ENCODE results near the gene PSMB5. TPM values are rescaled to one million over a fixed set of nuclear protein-coding genes. Genes with fewer than 3 reads are reported as not detected.

Gene PSMB5
- total and polyA plus RNA-seq, 4 experiments from 2014 or later = 31.4 to 56.6 (median 43.3) TPM

- intact Hi-C loops (cut with micrococcal nuclease) = no loop called here
- H3K27me3 Mint-ChIP-seq = no peaks in the 10 kb centered on the region
- H3K36me3 Mint-ChIP-seq = no peaks in the 10 kb centered on the region
- H3K4me3 Mint-ChIP-seq = peak overlapping the region in 2 of 8 donors; percentile 29 to 46
- ChIA-PET POLR2A (ENCODE audit: partially characterized antibody) (interaction anchor here (1.0 kb wide), 1 partner anchor 30 kb away, joined by 3 read pairs; no protein-coding TSS in a partner anchor), CTCF (ENCODE audit: partially characterized antibody) (interaction anchor here (0.9 to 38.6 kb wide), 7 partner anchors 7 to 106 kb away, joined by 3 to 1070 read pairs (median 4); partner anchors contain the start of genes AJUBA and CDH24)
- DNase-seq = no peak
- H3K9me3 Mint-ChIP-seq = no peaks in the 10 kb centered on the region
- Histone ChIP-seq H3K36me3 (ENCODE audit: insufficient read depth, low read length) (no peaks in the 10 kb centered on the region), H3K27me3 (ENCODE audit: insufficient read depth, low read length) (no peaks in the 10 kb centered on the region), H3K9me3 (ENCODE audit: control insufficient read depth in 1 of 2, low read length in 2 of 2) (no peaks in the 10 kb centered on the region), H3K4me3 (ENCODE audit: low read length in 2 of 2) (no peak overlapping the region), H3K4me1 (ENCODE audit: insufficient read depth, low read length) (peaks cover 11% of the 10 kb centered on the region), H3K27ac (ENCODE audit: low read depth, low read length) (no peak overlapping the region)
- H3K27ac Mint-ChIP-seq = peak overlapping the region in 4 of 7 donors; percentile 2 to 78 (median 66)
- peaks cover 3 to 10% (median 6%) of the 10 kb centered on the region in 4 donors for H3K4me1 Mint-ChIP-seq
Observed at GRCh38 chr14:22977684-22978486, 56.8 kb downstream of the PSMB5 start.

GRCh38 chr14:22977434-22977683 lies 57.3 kb downstream of the PSMB5 start:
- Mint-ChIP-seq H3K36me3 (no peaks in the 10 kb centered on the region), H3K4me3 (no peak overlapping the region), H3K27me3 (no peaks in the 10 kb centered on the region), H3K4me1 (peaks cover 3 to 10% (median 6%) of the 10 kb centered on the region in 4 donors), H3K27ac (peak overlapping the region in 2 of 7 donors; percentile 14 to 73), H3K9me3 (no peaks in the 10 kb centered on the region)
- Histone ChIP-seq H3K27me3 (ENCODE audit: insufficient read depth, low read length) (no peaks in the 10 kb centered on the region), H3K27ac (ENCODE audit: low read depth, low read length) (no peak overlapping the region), H3K4me1 (ENCODE audit: insufficient read depth, low read length) (peaks cover 10% of the 10 kb centered on the region), H3K9me3 (ENCODE audit: control insufficient read depth in 1 of 2, low read length in 2 of 2) (no peaks in the 10 kb centered on the region), H3K36me3 (ENCODE audit: insufficient read depth, low read length) (no peaks in the 10 kb centered on the region), H3K4me3 (ENCODE audit: low read length in 2 of 2) (no peak overlapping the region)
- DNase-seq = no peak
- intact Hi-C loops (cut with micrococcal nuclease) = no loop called here
- POLR2A ChIA-PET (ENCODE audit: partially characterized antibody) = no interaction called here
- CTCF ChIA-PET (ENCODE audit: partially characterized antibody) = interaction anchor here (0.9 to 38.6 kb wide), 8 partner anchors 8 to 105 kb away, joined by 3 to 1070 read pairs (median 4); partner anchors contain the start of genes AJUBA, CDH24 and HAUS4

GRCh38 chr14:22976620-22977433 lies 57.9 kb downstream of the PSMB5 start:
- no peak for DNase-seq
- Mint-ChIP-seq H3K27me3 (no peaks in the 10 kb centered on the region), H3K4me1 (peaks cover 3 to 10% (median 6%) of the 10 kb centered on the region in 4 donors), H3K4me3 (no peak overlapping the region), H3K9me3 (no peaks in the 10 kb centered on the region), H3K36me3 (no peaks in the 10 kb centered on the region), H3K27ac (peak overlapping the region in 4 of 7 donors; percentile 14 to 77 (median 51))
- Histone ChIP-seq H3K9me3 (ENCODE audit: control insufficient read depth in 1 of 2, low read length in 2 of 2) (no peaks in the 10 kb centered on the region), H3K36me3 (ENCODE audit: insufficient read depth, low read length) (no peaks in the 10 kb centered on the region), H3K27me3 (ENCODE audit: insufficient read depth, low read length) (no peaks in the 10 kb centered on the region), H3K4me3 (ENCODE audit: low read length in 2 of 2) (no peak overlapping the region), H3K4me1 (ENCODE audit: insufficient read depth, low read length) (peaks cover 10% of the 10 kb centered on the region), H3K27ac (ENCODE audit: low read depth, low read length) (no peak overlapping the region)
- ChIA-PET POLR2A (ENCODE audit: partially characterized antibody) (no interaction called here), CTCF (ENCODE audit: partially characterized antibody) (interaction anchor here (0.6 to 38.6 kb wide), 11 partner anchors 8 to 1520 kb away, joined by 3 to 1070 read pairs (median 4); partner anchors contain the start of genes AJUBA, CDH24 and HAUS4)
- intact Hi-C loops (cut with micrococcal nuclease) = no loop called here

Other genes with a start within 250 kb of the PSMB5 start
- 1 to 10 TPM in 1 of 2 experiments, under 1 TPM in 1; 0.70 to 1.5 TPM for gene SLC7A7, start 219.5 kb downstream of the PSMB5 start, total RNA-seq
- gene SLC7A7, start 219.5 kb downstream of the PSMB5 start, polyA plus RNA-seq = under 1 TPM; 0.21 to 0.75 TPM
- 10 to 100 TPM; 58.0 to 68.3 TPM for gene MRPL52, start 205.0 kb downstream of the PSMB5 start, total RNA-seq
- gene MRPL52, start 205.0 kb downstream of the PSMB5 start, polyA plus RNA-seq = 100 to 1,000 TPM in 1 of 2 donors, 10 to 100 TPM in 1; 97.4 to 164 TPM
- 1 to 10 TPM; 3.0 to 3.8 TPM for gene MMP14, start 198.3 kb downstream of the PSMB5 start, total RNA-seq
- not detected for gene MMP14, start 198.3 kb downstream of the PSMB5 start, polyA plus RNA-seq
- gene LRP10, start 163.2 kb downstream of the PSMB5 start, total RNA-seq = 10 to 100 TPM; 93.1 to 98.1 TPM
- 100 to 1,000 TPM in 1 of 2 donors, 10 to 100 TPM in 1; 92.0 to 118 TPM for gene LRP10, start 163.2 kb downstream of the PSMB5 start, polyA plus RNA-seq
- gene REM2, start 151.7 kb downstream of the PSMB5 start, total RNA-seq = 1 to 10 TPM; 4.4 to 4.6 TPM
- gene REM2, start 151.7 kb downstream of the PSMB5 start, polyA plus RNA-seq = 1 to 10 TPM in 1 of 2 donors, under 1 TPM in 1; 0.55 to 1.5 TPM
- 100 to 1,000 TPM; 119 to 123 TPM for gene RBM23, start 115.8 kb downstream of the PSMB5 start, total RNA-seq
- 10 to 100 TPM; 57.1 to 58.3 TPM for gene RBM23, start 115.8 kb downstream of the PSMB5 start, polyA plus RNA-seq
- 10 to 100 TPM; 25.8 to 30.5 TPM for gene PRMT5, start 105.5 kb downstream of the PSMB5 start, total RNA-seq
- 10 to 100 TPM; 50.6 to 65.1 TPM for gene PRMT5, start 105.5 kb downstream of the PSMB5 start, polyA plus RNA-seq
- 10 to 100 TPM; 32.6 to 35.7 TPM for gene HAUS4, start 77.8 kb downstream of the PSMB5 start, total RNA-seq
- 10 to 100 TPM; 29.1 to 31.3 TPM for gene HAUS4, start 77.8 kb downstream of the PSMB5 start, polyA plus RNA-seq
- gene AJUBA, start 52.3 kb downstream of the PSMB5 start, total RNA-seq = 1 to 10 TPM; 2.8 to 3.9 TPM
- 1 to 10 TPM in 1 of 2 donors, under 1 TPM in 1; 0.30 to 1.3 TPM for gene AJUBA, start 52.3 kb downstream of the PSMB5 start, polyA plus RNA-seq
- 10 to 100 TPM; 13.2 to 13.3 TPM for gene C14orf93, start 24.8 kb downstream of the PSMB5 start, total RNA-seq
- gene C14orf93, start 24.8 kb downstream of the PSMB5 start, polyA plus RNA-seq = 1 to 10 TPM; 6.0 to 7.9 TPM
- gene PSMB11, start 7.3 kb upstream of the PSMB5 start, total RNA-seq = not detected
- not detected for gene PSMB11, start 7.3 kb upstream of the PSMB5 start, polyA plus RNA-seq
- gene CDH24, start 22.6 kb upstream of the PSMB5 start, total RNA-seq = 1 to 10 TPM; 1.3 to 1.6 TPM
- under 1 TPM; 0.15 to 0.53 TPM for gene CDH24, start 22.6 kb upstream of the PSMB5 start, polyA plus RNA-seq
- 100 to 1,000 TPM; 317 to 327 TPM for gene ACIN1, start 60.2 kb upstream of the PSMB5 start, total RNA-seq
- 10 to 100 TPM in 1 of 2 donors, 1 to 10 TPM in 1; 1.2 to 20.5 TPM for gene ACIN1, start 60.2 kb upstream of the PSMB5 start, polyA plus RNA-seq
- gene C14orf119, start 60.6 kb upstream of the PSMB5 start, total RNA-seq = 10 to 100 TPM; 49.7 to 54.0 TPM
- 100 to 1,000 TPM in 1 of 2 donors, 10 to 100 TPM in 1; 80.1 to 147 TPM for gene C14orf119, start 60.6 kb upstream of the PSMB5 start, polyA plus RNA-seq
- gene CIROP, start 70.1 kb upstream of the PSMB5 start, total RNA-seq = not detected
- gene CIROP, start 70.1 kb upstream of the PSMB5 start, polyA plus RNA-seq = not detected
- under 1 TPM; 0.69 to 0.84 TPM for gene CEBPE, start 84.4 kb upstream of the PSMB5 start, total RNA-seq
- gene CEBPE, start 84.4 kb upstream of the PSMB5 start, polyA plus RNA-seq = under 1 TPM; 0.16 to 0.35 TPM
- 1 to 10 TPM; 2.4 to 4.1 TPM for gene SLC7A8, start 148.8 kb upstream of the PSMB5 start, total RNA-seq
- under 1 TPM; 0.56 to 0.62 TPM for gene SLC7A8, start 148.8 kb upstream of the PSMB5 start, polyA plus RNA-seq
- gene RNF212B, start 203.0 kb upstream of the PSMB5 start, total RNA-seq = not detected
- not detected for gene RNF212B, start 203.0 kb upstream of the PSMB5 start, polyA plus RNA-seq

Data from CD4-positive, alpha-beta memory T cell (primary cell).